Measurements from ENCODE around the gene RMDN3. TPM values are rescaled to one million over a fixed set of nuclear protein-coding genes. Genes with fewer than 3 reads are reported as not detected.

RMDN3 gene
- total RNA-seq, 2 experiments from 2014 or later = 29.1 to 30.3 TPM

- Histone ChIP-seq H3K27me3 (ENCODE audit: control insufficient read depth in 1 of 2, insufficient read depth in 2 of 2, low read length in 2 of 2) (no peaks in the 10 kb centered on the region), H3K4me1 (ENCODE audit: insufficient read depth, low read length) (no peaks in the 10 kb centered on the region), H3K4me3 (ENCODE audit: low read length) (no peak overlapping the region), H3K36me3 (ENCODE audit: insufficient read depth, low read length) (peaks cover 65% of the 10 kb centered on the region), H3K9me3 (ENCODE audit: control insufficient read depth in 1 of 2, insufficient read depth in 1 of 2, low read length in 2 of 2) (no peaks in the 10 kb centered on the region), H3K27ac (ENCODE audit: low read depth in 1 of 2, low read length in 2 of 2) (no peak overlapping the region)
- ChIA-PET CTCF (interaction anchor here (1.4 kb wide), 1 partner anchor 46 kb away, joined by 3 read pairs; no protein-coding TSS in a partner anchor), POLR2A (no interaction called here)
- no peak for TF ChIP-seq CTCF (IDR thresholded peaks at IDR 0.05)
- no peak for ATAC-seq (ENCODE audit: poor library complexity)
- no peak overlapping the region for H3K4me3 Mint-ChIP-seq
- peaks cover 76% of the 10 kb centered on the region for H3K36me3 Mint-ChIP-seq (ENCODE audit: low read depth)
- no peak overlapping the region for H3K27ac Mint-ChIP-seq
- no peak for DNase-seq
- H3K9me3 Mint-ChIP-seq = no peaks in the 10 kb centered on the region
- H3K27me3 Mint-ChIP-seq = no peaks in the 10 kb centered on the region
- intact Hi-C loops (cut with DNase I, micrococcal nuclease) = no loop called here
- no peaks in the 10 kb centered on the region for H3K4me1 Mint-ChIP-seq (ENCODE audit: low read depth)
Observed at GRCh38 chr15:40737048-40737447, 18.0 kb downstream of the RMDN3 start.

- Histone ChIP-seq H3K4me3 (ENCODE audit: low read length) (no peak overlapping the region), H3K9me3 (ENCODE audit: control insufficient read depth in 1 of 2, insufficient read depth in 1 of 2, low read length in 2 of 2) (no peaks in the 10 kb centered on the region), H3K4me1 (ENCODE audit: insufficient read depth, low read length) (no peaks in the 10 kb centered on the region), H3K36me3 (ENCODE audit: insufficient read depth, low read length) (peaks cover 67% of the 10 kb centered on the region), H3K27ac (ENCODE audit: low read depth in 1 of 2, low read length in 2 of 2) (no peak overlapping the region), H3K27me3 (ENCODE audit: control insufficient read depth in 1 of 2, insufficient read depth in 2 of 2, low read length in 2 of 2) (no peaks in the 10 kb centered on the region)
- Mint-ChIP-seq H3K4me3 (no peak overlapping the region), H3K27ac (no peak overlapping the region), H3K27me3 (no peaks in the 10 kb centered on the region), H3K9me3 (no peaks in the 10 kb centered on the region), H3K4me1 (ENCODE audit: low read depth) (no peaks in the 10 kb centered on the region), H3K36me3 (ENCODE audit: low read depth) (peaks cover 79% of the 10 kb centered on the region)
- no peak for ATAC-seq (ENCODE audit: poor library complexity)
- ChIA-PET CTCF (interaction anchor here (1.4 kb wide), 1 partner anchor 46 kb away, joined by 3 read pairs; no protein-coding TSS in a partner anchor), POLR2A (no interaction called here)
- TF ChIP-seq CTCF (IDR thresholded peaks at IDR 0.05) = no peak
- intact Hi-C loops (cut with DNase I, micrococcal nuclease) = no loop called here
- no peak for DNase-seq
Observed at GRCh38 chr15:40736575-40736974, 18.5 kb downstream of the RMDN3 start.

GRCh38 chr15:40731034-40731433, 24.0 kb downstream of the RMDN3 start:
- Mint-ChIP-seq H3K27me3 (no peaks in the 10 kb centered on the region), H3K27ac (no peak overlapping the region), H3K36me3 (ENCODE audit: low read depth) (peaks cover 46% of the 10 kb centered on the region), H3K4me3 (no peak overlapping the region), H3K4me1 (ENCODE audit: low read depth) (no peaks in the 10 kb centered on the region), H3K9me3 (no peaks in the 10 kb centered on the region)
- Histone ChIP-seq H3K27ac (ENCODE audit: low read depth in 1 of 2, low read length in 2 of 2) (no peak overlapping the region), H3K9me3 (ENCODE audit: control insufficient read depth in 1 of 2, insufficient read depth in 1 of 2, low read length in 2 of 2) (no peaks in the 10 kb centered on the region), H3K4me1 (ENCODE audit: insufficient read depth, low read length) (no peaks in the 10 kb centered on the region), H3K36me3 (ENCODE audit: insufficient read depth, low read length) (peaks cover 24% of the 10 kb centered on the region), H3K27me3 (ENCODE audit: control insufficient read depth in 1 of 2, insufficient read depth in 2 of 2, low read length in 2 of 2) (no peaks in the 10 kb centered on the region), H3K4me3 (ENCODE audit: low read length) (no peak overlapping the region)
- DNase-seq (no peak), ATAC-seq (ENCODE audit: poor library complexity) (no peak)
- ChIA-PET CTCF (no interaction called here), POLR2A (interaction anchor here (1.4 kb wide), 1 partner anchor 36 kb away, joined by 3 read pairs; the partner anchor contains the start of gene RAD51)
- TF ChIP-seq CTCF (IDR thresholded peaks at IDR 0.05) = no peak
- intact Hi-C loops (cut with DNase I, micrococcal nuclease) = no loop called here

All from CD4-positive, alpha-beta T cell (primary cell).